ENCODE data around the gene NRXN3.

Gene NRXN3

DNA sequence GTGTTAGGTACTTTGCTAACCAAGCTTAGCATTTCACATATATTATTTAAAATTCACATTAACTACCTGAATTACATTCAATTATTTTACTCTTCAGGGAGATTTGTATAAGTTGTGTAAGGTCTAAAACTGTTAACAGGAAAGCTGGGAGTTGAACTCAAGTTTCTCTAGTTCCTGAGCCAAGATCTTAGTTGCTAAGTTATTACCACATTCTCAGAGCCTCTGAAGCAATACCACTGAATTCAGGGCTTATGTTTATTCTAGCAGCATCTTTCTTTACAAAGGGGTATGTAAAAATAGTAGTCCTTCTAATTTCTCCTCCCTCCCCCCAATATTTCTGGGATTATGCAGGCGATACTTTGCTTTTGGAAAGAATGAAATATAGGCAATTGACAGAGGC, 1254.3 kb downstream of the NRXN3 start:
- peaks cover 7% of the 10 kb centered on the region for H3K9me3 Mint-ChIP-seq
- no peak overlapping the region for H3K27ac Mint-ChIP-seq
- no peaks in the 10 kb centered on the region for H3K4me1 Mint-ChIP-seq
- H3K27me3 Mint-ChIP-seq: no peaks in the 10 kb centered on the region
- CTCF ChIA-PET: no interaction called here
- H3K4me3 Mint-ChIP-seq: no peak overlapping the region
- no peak for DNase-seq
- no peaks in the 10 kb centered on the region for H3K36me3 Mint-ChIP-seq

- Mint-ChIP-seq H3K9me3 (peaks cover 7% of the 10 kb centered on the region), H3K27ac (no peak overlapping the region), H3K36me3 (no peaks in the 10 kb centered on the region), H3K27me3 (no peaks in the 10 kb centered on the region), H3K4me3 (no peak overlapping the region), H3K4me1 (no peaks in the 10 kb centered on the region)
- no peak for DNase-seq
- CTCF ChIA-PET: no interaction called here
Observed at GRCh38 chr14:79426103-79426755, 1256.1 kb downstream of the NRXN3 start.

DNA sequence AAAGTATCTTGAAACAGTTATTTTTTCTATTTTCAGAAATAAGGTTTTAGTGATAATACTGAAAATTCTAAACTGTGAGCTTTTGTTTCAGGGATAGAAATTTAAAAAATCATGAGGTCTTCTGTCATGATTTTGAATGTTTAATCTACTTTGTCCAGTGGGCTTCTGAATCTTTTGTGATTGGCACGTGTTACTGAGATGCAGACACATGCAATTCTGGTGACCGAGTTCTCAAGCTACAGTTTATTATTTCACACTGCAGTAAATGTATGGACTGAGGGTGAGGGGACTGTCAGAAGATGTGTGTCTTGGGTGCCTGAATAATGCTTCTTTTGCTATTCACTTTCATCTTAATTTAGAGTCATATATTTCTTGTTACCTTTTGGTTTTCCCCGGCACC, 1262.5 kb downstream of the NRXN3 start:
- Mint-ChIP-seq H3K36me3 (no peaks in the 10 kb centered on the region), H3K27me3 (no peaks in the 10 kb centered on the region), H3K27ac (no peak overlapping the region), H3K4me3 (no peak overlapping the region), H3K9me3 (peaks cover 3% of the 10 kb centered on the region), H3K4me1 (no peaks in the 10 kb centered on the region)
- CTCF ChIA-PET: no interaction called here
- no peak for DNase-seq

DNA sequence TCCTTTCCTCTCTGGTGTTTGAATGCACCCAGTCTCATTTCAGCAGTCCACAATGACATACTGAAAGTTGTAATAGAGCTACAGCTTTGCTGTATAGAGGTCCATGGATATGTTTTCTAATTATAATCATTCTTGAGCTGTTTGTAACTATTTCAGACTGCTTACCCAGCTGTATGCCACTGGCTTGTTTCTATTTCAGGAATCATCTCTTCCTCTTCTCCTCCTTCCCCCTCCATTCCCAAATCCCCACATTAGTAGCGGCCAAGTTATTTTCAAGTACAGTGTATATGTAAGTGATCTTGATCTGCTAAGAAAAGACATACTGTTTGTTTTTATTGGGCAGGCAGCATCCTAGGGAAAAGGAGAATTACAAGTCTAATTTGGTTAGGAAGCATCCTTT, 1266.2 kb downstream of the NRXN3 start:
- H3K4me3 Mint-ChIP-seq: no peak overlapping the region
- H3K27me3 Mint-ChIP-seq: no peaks in the 10 kb centered on the region
- CTCF ChIA-PET: no interaction called here
- no peak for DNase-seq
- no peaks in the 10 kb centered on the region for H3K9me3 Mint-ChIP-seq
- H3K27ac Mint-ChIP-seq: no peak overlapping the region
- H3K4me1 Mint-ChIP-seq: no peaks in the 10 kb centered on the region
- no peaks in the 10 kb centered on the region for H3K36me3 Mint-ChIP-seq

- H3K9me3 Mint-ChIP-seq: peaks cover 5% of the 10 kb centered on the region
- CTCF ChIA-PET: no interaction called here
- no peak overlapping the region for H3K27ac Mint-ChIP-seq
- no peak overlapping the region for H3K4me3 Mint-ChIP-seq
- H3K27me3 Mint-ChIP-seq: no peaks in the 10 kb centered on the region
- H3K36me3 Mint-ChIP-seq: no peaks in the 10 kb centered on the region
- H3K4me1 Mint-ChIP-seq: no peaks in the 10 kb centered on the region
- DNase-seq: no peak
Observed at GRCh38 chr14:79437951-79438350, 1267.8 kb downstream of the NRXN3 start.

GRCh38 chr14:79438696-79439342, 1268.6 kb downstream of the NRXN3 start:
- Mint-ChIP-seq H3K36me3 (no peaks in the 10 kb centered on the region), H3K4me3 (no peak overlapping the region), H3K4me1 (no peaks in the 10 kb centered on the region), H3K27ac (no peak overlapping the region), H3K9me3 (peaks cover 7% of the 10 kb centered on the region), H3K27me3 (no peaks in the 10 kb centered on the region)
- no peak for DNase-seq
- CTCF ChIA-PET: no interaction called here

DNA sequence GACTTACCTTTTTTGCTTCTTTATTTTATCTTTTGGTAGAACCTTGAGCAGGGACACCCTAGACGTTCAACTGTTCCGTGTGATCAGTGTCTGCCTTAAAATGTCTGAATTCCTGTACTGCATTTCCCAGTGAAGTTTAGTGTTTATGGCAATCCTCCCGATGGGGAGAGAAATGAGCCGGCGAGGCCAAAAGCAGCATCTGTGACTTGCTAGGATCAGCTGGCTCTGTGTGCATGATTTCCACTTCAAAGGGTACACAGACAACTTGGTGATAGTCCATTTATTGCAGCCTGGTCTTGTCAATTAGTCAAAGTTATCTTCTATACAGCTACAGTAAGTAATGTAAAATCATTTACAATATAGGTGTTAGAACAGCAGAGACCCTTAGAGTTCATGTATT, 1272.6 kb downstream of the NRXN3 start:
- CTCF ChIA-PET: no interaction called here
- Mint-ChIP-seq H3K4me3 (no peak overlapping the region), H3K4me1 (no peaks in the 10 kb centered on the region), H3K27me3 (no peaks in the 10 kb centered on the region), H3K27ac (no peak overlapping the region), H3K36me3 (no peaks in the 10 kb centered on the region), H3K9me3 (peaks cover 7% of the 10 kb centered on the region)
- DNase-seq: no peak

DNA sequence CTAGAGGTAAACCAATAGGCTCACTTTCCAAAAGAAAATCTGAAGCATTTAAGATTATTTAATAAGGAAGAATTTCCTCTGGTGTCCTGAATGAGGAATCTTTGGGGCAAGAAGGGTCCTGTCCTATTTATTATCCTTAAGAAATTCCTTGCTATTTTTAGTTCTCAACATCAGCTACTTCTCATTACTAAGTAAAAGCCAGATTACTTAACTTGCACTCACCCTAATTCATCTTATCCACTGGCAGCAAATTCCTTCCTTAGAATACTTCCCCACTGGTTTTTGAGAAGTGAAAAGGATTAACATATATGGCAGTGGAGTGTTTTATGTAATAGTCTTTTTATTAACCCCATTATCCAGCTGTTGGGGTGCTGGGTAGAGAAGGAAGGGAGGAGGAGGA, 1273.4 kb downstream of the NRXN3 start:
- DNase-seq: no peak
- Mint-ChIP-seq H3K4me1 (no peaks in the 10 kb centered on the region), H3K4me3 (no peak overlapping the region), H3K36me3 (no peaks in the 10 kb centered on the region), H3K9me3 (peaks cover 7% of the 10 kb centered on the region), H3K27me3 (no peaks in the 10 kb centered on the region), H3K27ac (no peak overlapping the region)
- CTCF ChIA-PET: no interaction called here

GRCh38 chr14:79448960-79449359, 1278.8 kb downstream of the NRXN3 start:
- no peaks in the 10 kb centered on the region for H3K36me3 Mint-ChIP-seq
- CTCF ChIA-PET: no interaction called here
- no peaks in the 10 kb centered on the region for H3K4me1 Mint-ChIP-seq
- H3K9me3 Mint-ChIP-seq: no peaks in the 10 kb centered on the region
- no peak for DNase-seq
- H3K4me3 Mint-ChIP-seq: no peak overlapping the region
- no peak overlapping the region for H3K27ac Mint-ChIP-seq
- H3K27me3 Mint-ChIP-seq: no peaks in the 10 kb centered on the region

- Mint-ChIP-seq H3K4me1 (no peaks in the 10 kb centered on the region), H3K27me3 (no peaks in the 10 kb centered on the region), H3K36me3 (no peaks in the 10 kb centered on the region), H3K4me3 (no peak overlapping the region), H3K9me3 (no peaks in the 10 kb centered on the region), H3K27ac (no peak overlapping the region)
- CTCF ChIA-PET: no interaction called here
- no peak for DNase-seq
Observed at GRCh38 chr14:79451601-79452000, 1281.4 kb downstream of the NRXN3 start.

- Mint-ChIP-seq H3K4me3 (no peak overlapping the region), H3K27ac (no peak overlapping the region)
Observed at GRCh38 chr14:79453276-79453675, 1283.1 kb downstream of the NRXN3 start.

DNA sequence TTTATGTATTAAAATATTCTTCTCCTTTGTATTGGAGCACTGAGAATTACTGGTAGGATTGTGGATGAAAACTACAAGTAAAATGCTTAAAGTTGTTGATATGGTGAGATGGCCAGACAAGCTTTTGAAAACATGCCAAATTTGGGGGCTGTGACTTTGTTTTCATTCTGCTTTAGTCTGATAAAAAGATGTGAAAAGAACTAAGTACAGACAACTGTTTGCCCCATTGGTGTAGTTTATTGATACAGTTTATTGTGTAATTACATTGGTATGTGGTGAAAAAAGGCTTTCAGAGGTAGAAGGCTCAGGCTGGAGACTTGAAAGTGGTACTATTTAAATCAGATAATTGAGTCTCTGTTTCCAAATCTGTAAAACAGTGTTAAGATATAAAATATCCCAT, 1294.3 kb downstream of the NRXN3 start:
- Mint-ChIP-seq H3K27me3 (no peaks in the 10 kb centered on the region), H3K4me1 (no peaks in the 10 kb centered on the region), H3K4me3 (no peak overlapping the region), H3K9me3 (no peaks in the 10 kb centered on the region), H3K27ac (no peak overlapping the region), H3K36me3 (no peaks in the 10 kb centered on the region)
- DNase-seq: no peak
- CTCF ChIA-PET: no interaction called here

More at GRCh38 chr14:79453276-79453675, 1283.1 kb downstream of the NRXN3 start:
- Mint-ChIP-seq H3K36me3 (no peaks in the 10 kb centered on the region), H3K4me1 (no peaks in the 10 kb centered on the region), H3K27me3 (no peaks in the 10 kb centered on the region), H3K9me3 (no peaks in the 10 kb centered on the region)
- CTCF ChIA-PET: interaction anchor here (0.5 kb wide), 1 partner anchor 296 kb away, joined by 4 read pairs; no protein-coding TSS in a partner anchor
- DNase-seq: no peak

DNA sequence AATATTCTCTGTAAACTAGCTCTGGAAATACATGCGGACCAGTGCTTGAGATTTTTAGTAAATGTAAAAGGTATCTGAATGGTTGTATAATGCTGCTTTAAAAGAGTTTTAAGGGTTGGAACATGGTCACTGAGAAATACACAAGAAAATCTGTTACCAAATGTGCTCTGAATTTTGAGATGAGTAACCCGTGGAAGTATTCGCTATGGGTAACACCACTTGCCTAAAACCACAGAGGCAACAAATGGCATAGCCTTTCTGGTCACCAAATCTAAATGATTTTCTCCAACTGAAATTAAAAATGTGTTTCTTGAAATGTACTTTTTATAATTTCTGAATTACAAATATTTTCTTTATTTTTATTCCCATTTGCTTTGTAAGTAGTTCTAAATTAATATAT, 1295.5 kb downstream of the NRXN3 start:
- no peaks in the 10 kb centered on the region for H3K27me3 Mint-ChIP-seq
- CTCF ChIA-PET: no interaction called here
- no peak overlapping the region for H3K4me3 Mint-ChIP-seq
- H3K36me3 Mint-ChIP-seq: no peaks in the 10 kb centered on the region
- DNase-seq: no peak
- no peaks in the 10 kb centered on the region for H3K4me1 Mint-ChIP-seq
- H3K9me3 Mint-ChIP-seq: no peaks in the 10 kb centered on the region
- H3K27ac Mint-ChIP-seq: no peak overlapping the region

- CTCF ChIA-PET: no interaction called here
- H3K9me3 Mint-ChIP-seq: no peaks in the 10 kb centered on the region
- H3K27me3 Mint-ChIP-seq: no peaks in the 10 kb centered on the region
- H3K27ac Mint-ChIP-seq: no peak overlapping the region
- no peaks in the 10 kb centered on the region for H3K4me1 Mint-ChIP-seq
- no peak overlapping the region for H3K4me3 Mint-ChIP-seq
- H3K36me3 Mint-ChIP-seq: no peaks in the 10 kb centered on the region
- DNase-seq: no peak
Observed at GRCh38 chr14:79466938-79467527, 1296.9 kb downstream of the NRXN3 start.

GRCh38 chr14:79467835-79468234, 1297.7 kb downstream of the NRXN3 start:
- no peak overlapping the region for H3K4me3 Mint-ChIP-seq
- H3K4me1 Mint-ChIP-seq: no peaks in the 10 kb centered on the region
- no peak for DNase-seq
- CTCF ChIA-PET: no interaction called here
- no peaks in the 10 kb centered on the region for H3K9me3 Mint-ChIP-seq
- no peaks in the 10 kb centered on the region for H3K27me3 Mint-ChIP-seq
- no peak overlapping the region for H3K27ac Mint-ChIP-seq
- no peaks in the 10 kb centered on the region for H3K36me3 Mint-ChIP-seq
